NCI-H524 treated with DMSO at 0.1 percent for 48 hours (cell line): ENCODE results near the gene DMD.

Experiments used
- DNase-seq: peaks from one replicate; lab custom pipeline; 2025; lab: John Stamatoyannopoulos, UW

Gene DMD

DNA sequence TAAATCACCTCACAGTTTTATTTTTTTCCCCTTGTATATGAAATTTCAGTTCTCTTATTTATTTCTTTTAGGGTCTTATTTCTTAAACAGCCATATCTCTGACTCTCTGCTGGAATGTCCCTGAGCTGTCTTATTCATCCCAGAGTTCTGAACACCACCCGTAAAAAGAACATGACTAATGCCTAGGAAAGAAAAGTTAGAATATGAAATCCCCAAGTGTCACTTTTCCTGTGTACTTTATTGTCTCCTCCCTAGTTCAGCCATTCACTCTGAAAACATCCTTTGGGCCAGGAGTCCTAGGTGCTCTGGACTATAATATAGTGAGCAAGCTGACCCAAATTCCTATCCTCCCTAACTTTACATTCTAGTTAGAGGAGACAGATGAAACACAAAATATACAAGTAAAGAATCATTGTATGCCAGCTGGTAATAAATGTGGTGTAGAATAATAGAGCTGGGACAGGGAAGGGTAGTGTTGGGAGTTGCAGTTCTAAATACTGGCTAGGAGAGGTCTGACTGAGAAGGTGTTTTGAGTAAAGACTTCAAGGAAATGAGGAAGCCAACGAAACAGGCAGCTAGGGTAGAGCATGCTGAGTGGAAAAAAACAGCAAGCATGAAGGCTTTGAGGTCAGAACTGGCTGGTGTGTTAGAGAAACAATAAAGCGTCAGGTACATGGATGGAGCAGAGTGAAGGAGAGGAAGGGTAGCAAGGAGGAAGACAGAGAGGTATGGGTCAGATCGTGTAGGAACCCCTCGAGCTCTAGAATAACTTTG, 2098.9 kb downstream of the DMD start:
- DNase-seq: no peak

DNA sequence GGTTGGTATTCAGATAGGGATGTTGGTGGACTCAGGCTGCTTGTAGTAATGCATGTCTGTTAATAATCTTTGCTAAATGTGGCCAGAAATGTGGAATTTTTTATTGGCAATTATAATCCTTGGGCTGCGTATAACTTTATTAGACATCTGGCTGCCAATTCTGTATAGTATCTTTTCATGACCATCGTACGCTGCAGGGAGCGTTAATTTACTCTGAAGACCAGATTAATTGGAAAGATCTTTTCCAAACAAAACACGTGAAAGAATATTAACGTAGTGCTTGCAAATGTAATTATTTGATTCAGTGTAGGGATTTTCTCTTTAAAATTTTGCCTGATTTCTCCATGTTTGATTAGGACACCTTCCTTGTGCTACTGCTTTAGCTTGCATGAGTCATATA, 2100.7 kb downstream of the DMD start:
- no peak for DNase-seq

- DNase-seq: no peak
Measured at GRCh38 chrX:31099536-31100090, 2111.7 kb downstream of the DMD start.

DNA sequence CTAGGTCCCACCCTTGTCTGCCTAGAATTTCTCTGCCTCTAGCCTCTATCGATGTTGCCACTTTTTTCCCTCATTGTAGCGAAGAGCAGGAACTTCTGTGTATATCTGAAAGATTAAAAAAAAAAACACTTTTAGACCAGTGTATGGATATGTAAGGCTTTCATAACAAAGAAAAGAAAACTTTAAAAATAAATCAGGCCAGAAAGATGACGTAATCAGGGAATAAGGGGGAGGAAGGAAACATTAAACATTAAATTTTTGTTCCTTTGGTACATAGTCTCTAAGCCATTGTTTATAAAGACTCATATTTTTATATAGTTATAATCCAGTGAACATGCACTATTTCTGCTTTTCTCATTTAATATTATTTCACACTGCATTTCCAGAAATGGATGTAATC, 2113.3 kb downstream of the DMD start:
- no peak for DNase-seq

DNA sequence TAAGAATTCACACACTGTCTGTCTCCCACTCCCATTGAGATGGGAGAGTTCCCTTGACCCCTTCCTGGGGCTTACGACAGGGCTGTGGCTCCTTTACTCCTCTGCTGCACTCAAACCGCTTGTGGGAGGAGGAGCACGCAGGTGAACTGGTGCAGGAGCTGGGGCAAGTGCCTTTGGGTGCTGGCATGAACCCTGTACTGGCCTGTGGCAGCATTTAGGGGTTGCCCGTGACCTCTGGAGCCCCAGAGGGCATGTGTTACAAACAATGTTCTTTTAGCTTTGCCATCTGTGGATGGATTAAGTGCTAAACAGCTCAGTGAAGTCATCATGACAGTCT, 2117.7 kb downstream of the DMD start:
- no peak for DNase-seq

DNA sequence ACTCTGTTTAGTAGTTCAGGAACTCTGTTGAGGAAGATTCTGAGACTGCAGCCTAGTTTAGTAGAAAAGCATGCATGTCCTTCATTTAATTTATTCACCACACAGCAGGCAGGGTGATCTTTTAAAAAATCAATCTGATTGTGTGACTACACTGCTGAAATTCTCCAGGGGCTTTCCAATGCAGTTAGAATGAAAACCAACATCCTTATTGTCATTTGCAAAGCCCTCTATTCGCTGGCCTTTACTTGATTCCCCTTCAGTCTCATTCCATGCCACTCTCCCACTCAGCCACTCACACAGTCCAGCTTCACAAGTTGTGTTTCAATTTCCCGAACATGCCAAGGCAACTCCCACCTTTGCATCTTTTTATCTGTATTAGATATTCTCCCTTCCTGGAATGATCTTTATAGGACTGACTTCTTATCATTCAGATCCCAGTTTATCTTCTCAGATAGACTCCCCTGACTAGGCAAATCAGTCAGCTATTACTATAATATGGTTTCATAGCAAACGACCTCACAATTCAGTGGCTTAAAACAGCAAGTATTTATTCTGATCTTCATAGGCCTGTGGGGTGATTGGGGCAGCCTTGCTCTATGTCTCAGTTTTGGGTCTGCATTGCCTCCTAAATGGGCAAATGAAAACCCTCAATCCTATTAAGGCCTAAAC, 2118.2 kb downstream of the DMD start:
- no peak for DNase-seq

GRCh38 chrX:31092476-31092875, 2118.9 kb downstream of the DMD start:
- DNase-seq: no peak

GRCh38 chrX:31091819-31092218, 2119.5 kb downstream of the DMD start:
- DNase-seq: no peak

DNA sequence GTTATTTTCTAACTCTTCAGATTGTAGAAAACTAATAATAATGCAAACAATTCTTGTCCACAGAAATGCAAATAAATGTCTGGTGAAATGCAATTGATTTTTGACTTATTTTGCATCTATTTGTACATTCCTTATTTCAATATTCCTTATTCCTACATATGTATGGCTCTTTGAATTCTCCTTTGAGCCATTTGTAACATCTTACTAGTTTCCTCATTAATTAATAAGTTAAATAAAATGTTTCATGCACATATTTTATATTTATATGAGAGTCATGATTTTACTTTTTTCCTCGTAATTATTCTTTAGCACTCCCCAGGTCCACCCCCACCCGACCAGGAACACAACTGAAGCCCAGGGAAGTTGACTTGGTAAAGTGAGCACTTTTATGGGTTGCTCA, 2136.8 kb downstream of the DMD start:
- no peak for DNase-seq

DNA sequence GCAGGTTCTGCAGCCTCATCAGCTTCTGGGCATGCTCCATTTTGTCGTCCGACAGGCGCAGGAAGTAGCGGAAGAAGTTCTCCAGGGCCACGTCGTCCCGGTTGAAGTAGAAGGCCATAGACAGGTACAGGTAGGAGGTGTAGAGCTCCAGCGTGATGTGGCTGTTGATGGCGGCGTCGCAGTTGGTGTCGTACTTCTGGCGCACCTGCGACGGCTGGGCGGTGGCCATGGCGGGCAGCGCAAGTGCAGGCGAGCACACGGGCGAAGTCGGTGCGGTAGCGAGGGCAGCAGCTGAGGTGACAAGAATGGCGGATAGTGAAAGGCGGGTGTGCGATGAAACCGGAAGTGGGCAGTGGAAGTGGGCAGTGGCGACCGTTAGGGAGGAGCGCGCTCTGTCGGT, 2139.6 kb downstream of the DMD start, which contains the start of gene FTHL17:
Gene FTHL17, minus strand, starts transcription at position 317 of the 400 bp plus-strand sequence. Its CDS starts 88 bp downstream, at position 229.
- no peak for DNase-seq

- DNase-seq: no peak
Measured at GRCh38 chrX:31071262-31071661, 2140.1 kb downstream of the DMD start.

DNA sequence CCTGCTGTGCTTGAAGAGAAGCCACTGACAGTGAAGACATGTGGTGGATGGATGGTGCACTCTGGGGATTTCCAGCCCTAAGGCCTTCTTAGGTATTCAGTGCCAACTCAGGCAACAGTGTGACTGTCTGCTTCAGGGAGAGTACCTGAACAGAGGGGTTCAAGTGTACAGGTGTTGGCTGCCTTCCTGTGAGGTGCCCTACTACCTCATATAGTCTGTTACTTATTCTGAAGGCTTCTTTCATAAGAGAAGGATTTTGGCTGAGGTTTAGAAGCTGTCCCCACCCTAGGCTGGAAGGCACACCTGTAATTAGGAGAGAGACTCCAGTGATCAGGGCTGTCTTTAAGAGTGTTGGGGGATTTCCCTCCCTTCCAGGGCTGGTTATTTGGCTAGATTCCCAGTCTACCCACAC, 2141.3 kb downstream of the DMD start:
- DNase-seq: no peak
